ENCODE results near the gene ATRN.

Gene ATRN

DNA sequence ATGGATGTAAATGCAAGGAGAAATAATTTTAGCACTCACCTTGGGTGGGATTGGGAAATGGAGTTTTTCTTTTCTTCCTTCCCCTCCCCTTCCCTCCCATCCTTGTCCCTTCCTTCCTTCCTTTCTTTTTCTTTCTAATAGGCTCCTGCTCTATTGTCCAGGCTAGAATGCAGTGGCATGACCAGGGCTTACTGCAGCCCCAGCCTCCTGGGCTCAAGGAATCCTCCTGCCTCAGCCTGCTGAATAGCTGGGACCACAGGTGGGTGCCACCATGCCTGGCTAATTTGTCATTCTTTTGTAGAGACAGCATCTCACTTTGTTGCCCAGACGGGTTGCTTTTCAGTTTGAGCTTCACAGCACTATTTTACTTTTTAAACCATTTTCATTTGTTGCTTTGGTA, 21.5 kb upstream of the ATRN start:
- TF ChIP-seq, protein P1, sequence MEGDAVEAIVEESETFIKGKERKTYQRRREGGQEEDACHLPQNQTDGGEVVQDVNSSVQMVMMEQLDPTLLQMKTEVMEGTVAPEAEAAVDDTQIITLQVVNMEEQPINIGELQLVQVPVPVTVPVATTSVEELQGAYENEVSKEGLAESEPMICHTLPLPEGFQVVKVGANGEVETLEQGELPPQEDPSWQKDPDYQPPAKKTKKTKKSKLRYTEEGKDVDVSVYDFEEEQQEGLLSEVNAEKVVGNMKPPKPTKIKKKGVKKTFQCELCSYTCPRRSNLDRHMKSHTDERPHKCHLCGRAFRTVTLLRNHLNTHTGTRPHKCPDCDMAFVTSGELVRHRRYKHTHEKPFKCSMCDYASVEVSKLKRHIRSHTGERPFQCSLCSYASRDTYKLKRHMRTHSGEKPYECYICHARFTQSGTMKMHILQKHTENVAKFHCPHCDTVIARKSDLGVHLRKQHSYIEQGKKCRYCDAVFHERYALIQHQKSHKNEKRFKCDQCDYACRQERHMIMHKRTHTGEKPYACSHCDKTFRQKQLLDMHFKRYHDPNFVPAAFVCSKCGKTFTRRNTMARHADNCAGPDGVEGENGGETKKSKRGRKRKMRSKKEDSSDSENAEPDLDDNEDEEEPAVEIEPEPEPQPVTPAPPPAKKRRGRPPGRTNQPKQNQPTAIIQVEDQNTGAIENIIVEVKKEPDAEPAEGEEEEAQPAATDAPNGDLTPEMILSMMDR (IDR thresholded peaks at IDR 0.05; ENCODE audit: unreplicated experiment in 3 of 3): no peak

DNA sequence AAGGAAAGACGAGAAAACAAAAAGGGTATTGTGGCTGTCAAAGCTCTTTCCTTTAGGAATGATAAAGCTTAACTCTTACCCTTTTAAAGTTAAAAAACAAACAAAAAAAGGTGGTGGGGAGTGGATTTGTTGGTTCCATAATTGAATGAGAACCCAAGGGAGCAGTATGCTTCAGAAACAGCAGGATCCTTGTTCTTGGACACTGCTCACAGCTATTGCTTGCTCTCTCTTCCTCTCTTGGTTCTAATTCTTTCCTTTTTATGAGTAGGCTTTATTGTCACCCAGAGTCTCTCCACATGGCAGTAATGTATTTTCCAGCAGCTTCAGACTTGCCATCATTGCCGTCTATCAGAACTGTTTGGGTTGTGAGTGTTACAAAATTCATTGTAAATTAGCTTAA, 18.7 kb upstream of the ATRN start:
- H3K4me1 Mint-ChIP-seq: peaks cover 5% of the 10 kb centered on the region
- no peaks in the 10 kb centered on the region for H3K27me3 Mint-ChIP-seq (ENCODE audit: low read depth)
- TF ChIP-seq, protein P1 (IDR thresholded peaks at IDR 0.05; ENCODE audit: unreplicated experiment in 3 of 3): no peak
- H3K27ac Mint-ChIP-seq: no peak overlapping the region
- H3K4me3 Mint-ChIP-seq: no peak overlapping the region
- no peaks in the 10 kb centered on the region for H3K36me3 Mint-ChIP-seq (ENCODE audit: low read depth)
- no peaks in the 10 kb centered on the region for H3K9me3 Mint-ChIP-seq

More for the DNA sequence above, 21.5 kb upstream of the ATRN start:
- Mint-ChIP-seq H3K4me1 (no peaks in the 10 kb centered on the region), H3K27ac (no peak overlapping the region), H3K4me3 (no peak overlapping the region), H3K9me3 (no peaks in the 10 kb centered on the region), H3K27me3 (ENCODE audit: low read depth) (peaks cover 9% of the 10 kb centered on the region), H3K36me3 (ENCODE audit: low read depth) (no peaks in the 10 kb centered on the region)

DNA sequence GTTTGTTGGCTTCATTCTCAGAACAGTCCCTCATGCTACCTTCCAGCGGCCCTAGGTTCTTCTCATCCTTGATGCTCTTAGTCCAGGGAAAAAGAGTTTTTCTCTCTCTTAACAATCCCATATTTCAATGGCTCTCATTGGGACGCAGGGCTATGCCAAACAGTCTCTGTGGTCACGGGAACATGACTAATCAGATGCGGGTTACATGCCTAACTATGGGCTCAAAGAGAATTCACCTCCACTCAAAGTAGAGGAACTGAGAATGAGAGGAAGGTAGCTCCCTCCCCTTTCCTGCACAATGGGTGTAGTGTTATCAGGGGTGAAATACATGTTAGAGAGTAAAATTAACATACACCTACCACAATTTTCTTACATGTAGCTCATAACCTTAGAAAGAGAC, 18.1 kb upstream of the ATRN start:
- Mint-ChIP-seq H3K4me1 (peaks cover 5% of the 10 kb centered on the region), H3K27me3 (ENCODE audit: low read depth) (no peaks in the 10 kb centered on the region), H3K9me3 (no peaks in the 10 kb centered on the region), H3K27ac (no peak overlapping the region), H3K36me3 (ENCODE audit: low read depth) (no peaks in the 10 kb centered on the region), H3K4me3 (no peak overlapping the region)
- TF ChIP-seq, protein P1 (IDR thresholded peaks at IDR 0.05; ENCODE audit: unreplicated experiment in 3 of 3): no peak

DNA sequence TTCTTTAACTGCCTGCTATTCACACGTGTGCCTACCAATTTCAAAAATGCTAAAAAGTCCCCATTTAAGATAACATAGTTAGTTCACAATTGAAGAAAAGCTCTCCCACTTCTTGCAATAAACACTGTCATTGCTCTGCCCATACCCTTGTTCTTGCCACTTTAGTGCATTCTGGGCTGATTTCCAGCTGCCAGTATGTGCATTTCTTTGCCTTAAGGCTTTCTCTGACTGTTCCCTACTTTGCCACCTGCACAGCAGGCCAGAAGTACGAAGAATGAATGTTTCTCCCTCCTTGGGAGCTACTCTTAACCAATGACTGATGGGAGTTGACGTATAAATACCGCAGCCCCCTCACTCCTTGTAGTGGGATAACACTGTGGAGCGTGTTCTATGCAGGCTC, 16.0 kb upstream of the ATRN start:
- Mint-ChIP-seq H3K27ac (peak overlapping the region in 2 of 3 experiments; percentile 5 to 55), H3K4me3 (no peak overlapping the region), H3K27me3 (ENCODE audit: low read depth) (peaks cover 4% of the 10 kb centered on the region), H3K9me3 (no peaks in the 10 kb centered on the region), H3K36me3 (ENCODE audit: low read depth) (no peaks in the 10 kb centered on the region), H3K4me1 (peaks cover 9% of the 10 kb centered on the region)
- TF ChIP-seq, protein P1 (IDR thresholded peaks at IDR 0.05; ENCODE audit: unreplicated experiment in 3 of 3): no peak

DNA sequence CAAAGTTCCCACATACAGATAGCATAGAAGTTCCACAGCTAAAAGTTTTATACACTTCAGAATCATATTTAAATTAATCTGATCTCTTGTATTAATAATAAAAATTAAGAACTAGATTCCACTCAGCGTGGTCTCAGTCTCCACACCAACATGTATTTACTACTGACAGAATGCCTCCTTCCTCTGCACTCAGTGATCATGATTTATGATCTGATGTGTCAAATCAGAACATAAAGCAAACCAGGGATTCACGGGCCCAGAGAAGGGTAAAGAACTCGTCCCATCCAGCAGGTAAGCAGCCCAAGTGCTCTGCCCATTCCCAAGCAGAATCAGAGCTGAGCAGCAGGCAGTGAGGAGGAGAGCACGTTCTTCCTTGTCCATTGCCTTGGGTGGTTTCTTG, 14.2 kb upstream of the ATRN start:
- H3K9me3 Mint-ChIP-seq: no peaks in the 10 kb centered on the region
- peaks cover 4% of the 10 kb centered on the region for H3K27me3 Mint-ChIP-seq (ENCODE audit: low read depth)
- no peak overlapping the region for H3K27ac Mint-ChIP-seq
- H3K4me1 Mint-ChIP-seq: peaks cover 16% of the 10 kb centered on the region
- no peaks in the 10 kb centered on the region for H3K36me3 Mint-ChIP-seq (ENCODE audit: low read depth)
- H3K4me3 Mint-ChIP-seq: no peak overlapping the region
- TF ChIP-seq, protein P1 (IDR thresholded peaks at IDR 0.05; ENCODE audit: unreplicated experiment in 3 of 3): no peak

DNA sequence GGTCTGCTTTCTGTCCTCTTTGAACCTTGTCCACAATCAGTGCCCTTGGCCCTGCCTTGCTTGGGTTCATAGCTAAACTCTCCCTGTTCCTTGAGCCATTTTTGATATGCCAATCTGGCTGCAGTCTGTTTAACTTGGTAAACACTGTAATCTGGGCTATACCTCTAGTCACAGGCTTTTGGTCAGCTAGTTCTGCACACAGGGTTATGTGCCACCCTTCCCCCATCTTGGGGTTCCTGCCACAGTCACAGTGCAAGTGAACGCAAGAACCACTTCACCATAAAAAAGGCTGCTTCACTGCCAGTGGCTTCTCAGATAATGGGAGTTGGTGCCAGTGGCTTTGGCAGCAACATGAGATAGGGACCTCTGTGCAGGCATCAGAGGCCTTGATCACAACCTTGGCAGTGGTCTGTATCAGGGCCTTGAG, 10.9 kb upstream of the ATRN start:
- TF ChIP-seq, protein P1 (IDR thresholded peaks at IDR 0.05; ENCODE audit: unreplicated experiment in 3 of 3): no peak
- Mint-ChIP-seq H3K27ac (no peak overlapping the region), H3K4me1 (peaks cover 18% of the 10 kb centered on the region), H3K36me3 (ENCODE audit: low read depth) (no peaks in the 10 kb centered on the region), H3K9me3 (no peaks in the 10 kb centered on the region), H3K27me3 (ENCODE audit: low read depth) (peaks cover 4% of the 10 kb centered on the region), H3K4me3 (no peak overlapping the region)

Data from nephron (organoid).